H1 (cell line): Measurements from ENCODE around the gene PRICKLE1. TPM values are rescaled to one million over a fixed set of nuclear protein-coding genes. Genes with fewer than 3 reads are reported as not detected.

Experiments used
- CTCF ChIA-PET: fragments of 300-600 bp; sonication (Branson Sonifier 250); formaldehyde crosslinking; loops from one replicate; lab custom pipeline; 2021; ENCODE audit not compliant: partially characterized antibody; lab: Charles Lee
- POLR2A ChIA-PET: fragments of 300-600 bp; sonication (Branson Sonifier 250); formaldehyde crosslinking; loops from one replicate; lab custom pipeline; 2021; ENCODE audit warnings: inconsistent platforms; ENCODE audit not compliant: partially characterized antibody; lab: Charles Lee
- DNase-seq, 2 experiments: peaks; one replicate each; pipeline versions ENCODE4 v3.0.0 to v3.0.0-alpha.2; 2010 to 2022; ENCODE audit warnings: low spot score in 2 of 2, low read depth in 1 of 2, mixed read lengths in 1 of 2
- FAIRE-seq: peaks from 2 replicates; lab custom pipeline; 2011; peaks lifted over from hg19 to GRCh38; lab: Jason Lieb, UNC
- H2AFZ ChIP-seq: 2 replicates; pipeline ENCODE4 v1.8.1; 2012; ENCODE audit warnings: low read length, inconsistent platforms
- H2AK5ac ChIP-seq: 2 replicates; pipeline ENCODE4 v1.6.1; 2013; ENCODE audit warnings: low read depth, low read length
- H2BK120ac ChIP-seq: replicated peaks from 2 replicates; pipeline ENCODE3; 2013; ENCODE audit warnings: low read depth, low read length, inconsistent platforms
- H2BK12ac ChIP-seq: 2 replicates; pipeline ENCODE4 v1.6.1; 2013; ENCODE audit warnings: low read depth, low read length
- H2BK15ac ChIP-seq: 2 replicates; pipeline ENCODE4 v1.6.1; 2013; ENCODE audit warnings: low read length
- H2BK20ac ChIP-seq: 2 replicates; pipeline ENCODE4 v1.6.1; 2013; ENCODE audit warnings: low read length
- H2BK5ac ChIP-seq: 2 replicates; pipeline ENCODE4 v1.6.1; 2013; ENCODE audit warnings: low read depth, low read length
- H3K14ac ChIP-seq: 2 replicates; pipeline ENCODE4 v1.6.1; 2013; ENCODE audit warnings: inconsistent platforms; ENCODE audit not compliant: insufficient read length
- H3K18ac ChIP-seq: 2 replicates; pipeline ENCODE4 v1.6.1; 2013; ENCODE audit warnings: low read length; ENCODE audit errors: extremely low read depth
- H3K23ac ChIP-seq: 2 replicates; pipeline ENCODE4 v1.6.1; 2013; ENCODE audit warnings: inconsistent platforms; ENCODE audit not compliant: insufficient read length
- H3K23me2 ChIP-seq: 2 replicates; pipeline ENCODE4 v1.6.1; 2013; ENCODE audit warnings: low read depth, low read length
- H3K27ac ChIP-seq: 2 replicates; pipeline ENCODE4 v1.6.1; 2011; ENCODE audit warnings: low read depth, low read length, inconsistent platforms
- H3K27me3 ChIP-seq, 4 experiments: replicated peaks in 1 of 4; 1 replicate in 1 of 4; 2 replicates in 3 of 4; pipeline versions ENCODE4 v1.6.1 to v1.8.1; 2011 to 2013; ENCODE audit warnings: low read length in 3 of 4, mild to moderate bottlenecking in 3 of 4, inconsistent platforms in 2 of 4, mixed read lengths in 2 of 4, moderate library complexity in 1 of 4; ENCODE audit not compliant: control insufficient read depth in 3 of 4, insufficient read depth in 3 of 4; ENCODE audit errors: extremely low read depth in 1 of 4
- H3K36me3 ChIP-seq, 4 experiments: 2 replicates each; pipeline versions ENCODE4 v1.6.1 to v1.8.1; 2011 to 2013; ENCODE audit warnings: mild to moderate bottlenecking in 4 of 4, low read length in 3 of 4, moderate library complexity in 2 of 4, control low read depth in 1 of 4, inconsistent platforms in 1 of 4; ENCODE audit not compliant: insufficient read depth in 4 of 4, control insufficient read depth in 2 of 4
- H3K4ac ChIP-seq: replicated peaks from 2 replicates; pipeline ENCODE3; 2013; ENCODE audit warnings: low read length, low read depth, mixed read lengths, inconsistent platforms; ENCODE audit not compliant: insufficient read length
- H3K4me1 ChIP-seq, 4 experiments: replicated peaks in 1 of 4; 1 replicate in 1 of 4; 2 replicates in 3 of 4; pipeline versions ENCODE4 v1.6.1 to v1.8.1; 2011 to 2013; ENCODE audit warnings: low read length in 3 of 4, inconsistent platforms in 2 of 4, mixed read lengths in 1 of 4; ENCODE audit not compliant: insufficient read depth in 4 of 4, control insufficient read depth in 3 of 4
- H3K4me2 ChIP-seq, 2 experiments: 2 replicates each; pipeline versions ENCODE4 v1.6.1 to v1.8.1; 2011 to 2013; ENCODE audit warnings: low read depth in 2 of 2, low read length in 2 of 2, control low read depth in 1 of 2, inconsistent platforms in 1 of 2, mild to moderate bottlenecking in 1 of 2; ENCODE audit not compliant: insufficient read depth in 1 of 2
- H3K4me3 ChIP-seq, 4 experiments: fragments of 200-600, 300-600 bp in 1 of 4; sonication (generic), shearing (Covaris generic), sonication (Bioruptor Twin) in 1 of 4; 2 replicates each; pipeline versions ENCODE4 v1.5.1 to v1.8.1; 2011 to 2016; ENCODE audit warnings: low read length in 4 of 4, low read depth in 3 of 4, control low read depth in 2 of 4, inconsistent platforms in 2 of 4, mild to moderate bottlenecking in 2 of 4, mixed read lengths in 1 of 4, moderate library complexity in 1 of 4; ENCODE audit not compliant: insufficient read depth in 2 of 4; ENCODE audit errors: extremely low read depth in 1 of 4
- H3K56ac ChIP-seq: replicated peaks from 2 replicates; pipeline ENCODE3; 2013; ENCODE audit warnings: low read depth, mild to moderate bottlenecking, mixed read lengths, low read length, inconsistent platforms; ENCODE audit not compliant: insufficient read length
- H3K79me1 ChIP-seq: 2 replicates; pipeline ENCODE4 v1.6.1; 2013; ENCODE audit warnings: low read depth, low read length, control low read depth
- H3K79me2 ChIP-seq, 2 experiments: 2 replicates each; pipeline versions ENCODE4 v1.6.1 to v1.8.1; 2012 to 2013; ENCODE audit warnings: low read length in 2 of 2, mild to moderate bottlenecking in 2 of 2, inconsistent platforms in 1 of 2; ENCODE audit not compliant: insufficient read depth in 2 of 2, control insufficient read depth in 1 of 2
- H3K9ac ChIP-seq, 4 experiments: replicated peaks in 1 of 4; 1 replicate in 1 of 4; 2 replicates in 3 of 4; pipeline versions ENCODE4 v1.6.1 to v1.8.1; 2011 to 2013; ENCODE audit warnings: low read depth in 3 of 4, low read length in 3 of 4, control low read depth in 2 of 4, mild to moderate bottlenecking in 2 of 4, moderate library complexity in 2 of 4, inconsistent platforms in 1 of 4; ENCODE audit errors: extremely low read depth in 1 of 4
- H3K9me3 ChIP-seq, 2 experiments: 2 replicates each; pipeline versions ENCODE4 v1.6.1 to v1.8.1; 2012 to 2013; ENCODE audit warnings: mild to moderate bottlenecking in 2 of 2, moderate library complexity in 2 of 2, control low read depth in 1 of 2, inconsistent platforms in 1 of 2, low read depth in 1 of 2, low read length in 1 of 2, mixed read lengths in 1 of 2; ENCODE audit not compliant: insufficient read depth in 2 of 2
- H4K20me1 ChIP-seq, 2 experiments: replicated peaks in 1 of 2; 2 replicates each; pipeline versions ENCODE3 to v1.8.1; 2011 to 2013; ENCODE audit warnings: inconsistent platforms in 2 of 2, low read length in 2 of 2, mild to moderate bottlenecking in 1 of 2; ENCODE audit not compliant: insufficient read depth in 2 of 2, control insufficient read depth in 1 of 2
- H4K5ac ChIP-seq: 2 replicates; pipeline ENCODE4 v1.6.1; 2013; ENCODE audit warnings: low read length, low read depth, mixed read lengths, inconsistent platforms; ENCODE audit not compliant: insufficient read length
- H4K8ac ChIP-seq: 2 replicates; pipeline ENCODE4 v1.8.0; 2013; ENCODE audit warnings: mild to moderate bottlenecking, moderate library complexity, low read length, inconsistent platforms; ENCODE audit not compliant: insufficient read depth; ENCODE audit errors: extremely low read depth
- H4K91ac ChIP-seq: replicated peaks from 2 replicates; pipeline ENCODE3; 2013; ENCODE audit warnings: low read length, mixed read lengths, inconsistent platforms; ENCODE audit not compliant: insufficient read length
- BACH1 ChIP-seq: IDR thresholded peaks from 2 replicates; pipeline ENCODE4 v1.6.1; 2012; ENCODE audit warnings: low read length, improper control_type of control experiment
- CBX8 ChIP-seq: fragments of 300-800, 300-1000 bp; sonication (generic); IDR thresholded peaks from 2 replicates; pipeline ENCODE4 v1.7.1; 2016; ENCODE audit warnings: low read depth, low read length, borderline replicate concordance
- CEBPB ChIP-seq: IDR thresholded peaks from 2 replicates; pipeline ENCODE4 v1.6.1; 2012; ENCODE audit warnings: low read depth, low read length
- FOSL1 ChIP-seq: IDR thresholded peaks from 2 replicates; pipeline ENCODE4 v1.6.1; 2011; ENCODE audit warnings: mild to moderate bottlenecking, low read depth, low read length, moderate library complexity; ENCODE audit not compliant: insufficient read depth
- JUN ChIP-seq: IDR thresholded peaks from 2 replicates; pipeline ENCODE4 v1.6.1; 2011; ENCODE audit warnings: low read depth, mild to moderate bottlenecking, improper control_type of control experiment, low read length
- KDM4A ChIP-seq: IDR thresholded peaks from one replicate; pipeline ENCODE4 v1.7.1; 2012; ENCODE audit warnings: low read depth, mild to moderate bottlenecking, moderate library complexity, low read length, inconsistent platforms; ENCODE audit not compliant: severe bottlenecking
- NANOG ChIP-seq: IDR thresholded peaks from 2 replicates; pipeline ENCODE4 v1.6.1; 2011; ENCODE audit warnings: low read length, low read depth, mild to moderate bottlenecking, inconsistent platforms; ENCODE audit not compliant: insufficient read depth, poor library complexity, severe bottlenecking
- POLR2AphosphoS5 ChIP-seq: IDR thresholded peaks from 2 replicates; pipeline ENCODE4 v1.6.1; 2011; ENCODE audit warnings: low read depth, low read length
- RAD21 ChIP-seq, 2 experiments: IDR thresholded peaks in 1 of 2; conservative IDR thresholded peaks in 1 of 2; 2 replicates each; pipeline ENCODE4 v1.6.1; 2011; ENCODE audit warnings: low read depth in 2 of 2, low read length in 2 of 2, improper control_type of control experiment in 1 of 2, inconsistent platforms in 1 of 2, mild to moderate bottlenecking in 1 of 2, moderate library complexity in 1 of 2
- SIRT6 ChIP-seq: IDR thresholded peaks from one replicate; pipeline ENCODE4 v1.7.1; 2012; ENCODE audit warnings: low read length, inconsistent platforms
- SP1 ChIP-seq: IDR thresholded peaks from 2 replicates; pipeline ENCODE4 v1.6.1; 2011; ENCODE audit warnings: low read depth, low read length
- TBP ChIP-seq: IDR thresholded peaks from 2 replicates; pipeline ENCODE4 v1.6.1; 2011; ENCODE audit warnings: low read depth, low read length, improper control_type of control experiment
- TCF12 ChIP-seq: IDR thresholded peaks from 2 replicates; pipeline ENCODE4 v1.6.1; 2011; ENCODE audit warnings: low read depth, mild to moderate bottlenecking, low read length
- YY1 ChIP-seq: IDR thresholded peaks from 2 replicates; pipeline ENCODE4 v1.6.1; 2011; ENCODE audit warnings: low read depth, mild to moderate bottlenecking, low read length
- ZNF274 ChIP-seq: IDR thresholded peaks from 2 replicates; pipeline ENCODE4 v1.7.0; 2012; ENCODE audit warnings: low read length, borderline replicate concordance; ENCODE audit errors: extremely low read depth
- WGBS, 2 experiments: shearing (Covaris generic) in 1 of 2; methylation state at CpG; one replicate each; pipeline versions ENCODE4 v1.1.6 to v1.1.7; 2013 to 2015; ENCODE audit warnings: low lambda C conversion rate in 2 of 2, mixed read lengths in 2 of 2, inconsistent platforms in 1 of 2, low coverage in 1 of 2, missing lambda C conversion rate in 1 of 2; ENCODE audit not compliant: insufficient replicate concordance in 2 of 2, insufficient coverage in 1 of 2, insufficient read length in 1 of 2; ENCODE audit errors: extremely low coverage in 1 of 2, missing lambda C conversion rate in 1 of 2; 5-methylcytosine and 5-hydroxymethylcytosine counted together
- polyA plus RNA-seq, 7 experiments: library from polyadenylated mRNA; depleted of rRNA in 3 of 7; stranded (reverse) in 5 of 7; unstranded in 2 of 7; fragments of >200 nt in 5 of 7; fragments of 200-250 nt in 2 of 7; gene quantifications; 1 replicate in 5 of 7; 2 replicates in 1 of 7; 4 replicates in 1 of 7; pipeline versions ENCODE4 v1.2.1 to v1.2.3, GENCODE V29; 2011 to 2013; ENCODE audit warnings: missing spikeins in 2 of 7, mixed read lengths in 2 of 7
- total RNA-seq: library from RNA; stranded (reverse); fragmentation: NEBNext Ultra II Directional; extraction: Animal tissue kit (Norgen Biotek cat#: 25700); gene quantifications from 2 replicates; pipeline ENCODE4 v1.2.1, GENCODE V29; 2021

The PRICKLE1 gene
- total and polyA plus RNA-seq, 2 of the 8 experiments (the other 6 are each of a cell fraction or from before 2014, with no cell fraction given) = 14.0 to 22.4 TPM

- Histone ChIP-seq H2BK120ac (no peak overlapping the region), H3K79me2 (no peaks in the 10 kb centered on the region), H2AK5ac (no peak overlapping the region), H3K4me1 (peaks cover 0 to 6% (median 0%) of the 10 kb centered on the region in 4 experiments; a peak in 2 of 7 replicates), H2AFZ (no peak overlapping the region), H3K18ac (no peak overlapping the region), H4K20me1 (no peaks in the 10 kb centered on the region), H3K27ac (no peak overlapping the region), H4K8ac (no peak overlapping the region), H2BK15ac (no peak overlapping the region), H3K79me1 (no peaks in the 10 kb centered on the region), H3K4me3 (no peak overlapping the region), H3K14ac (no peak overlapping the region), H3K9me3 (peaks cover 2% of the 10 kb centered on the region in 2 experiments; a peak in 2 of 4 replicates), H3K27me3 (no peaks in the 10 kb centered on the region), H4K91ac (no peak overlapping the region), H3K4ac (no peak overlapping the region), H3K36me3 (no peaks in the 10 kb centered on the region), H2BK12ac (no peak overlapping the region), H3K9ac (no peak overlapping the region), H4K5ac (no peak overlapping the region), H3K56ac (no peak overlapping the region), H2BK5ac (no peak overlapping the region), H3K23me2 (peaks cover 2% of the 10 kb centered on the region; the same call in 1 of the 2 replicates), H2BK20ac (no peak overlapping the region), H3K23ac (no peak overlapping the region), H3K4me2 (no peak overlapping the region)
- 84% methylated on average over 1 of the region's 1 CpG; no CpG with 5 or more reads in 1 of the 2 experiments for WGBS, 2 experiments
- DNase-seq = no peak
- ChIA-PET CTCF (interaction anchor here (0.5 kb wide), 1 partner anchor 19 kb away, joined by 5 read pairs; no protein-coding TSS in a partner anchor), POLR2A (no interaction called here)
- FAIRE-seq = no peak
- TF ChIP-seq KDM4A = no peak
- TF ChIP-seq POLR2AphosphoS5 = no peak
- TF ChIP-seq NANOG = no peak
- TF ChIP-seq TCF12 = no peak
- TF ChIP-seq RAD21 (IDR thresholded peaks at IDR 0.05 in 1 of 2, conservative IDR thresholded peaks at IDR 0.05 in 1 of 2; ENCODE audit: low read depth in 2 of 2, low read length in 2 of 2) = no peak
- no peak for TF ChIP-seq BACH1
- TF ChIP-seq TBP = no peak
- TF ChIP-seq SIRT6 = no peak
- TF ChIP-seq YY1 = no peak
- TF ChIP-seq JUN = no peak
- TF ChIP-seq CEBPB = no peak
- TF ChIP-seq SP1 = no peak
- TF ChIP-seq CBX8 = no peak
- TF ChIP-seq ZNF274 = no peak
- no peak for TF ChIP-seq FOSL1
Observed at GRCh38 chr12:42617622-42618021, 28.1 kb upstream of the PRICKLE1 start.
